Measurements from ENCODE around the gene CCDC33. TPM values are rescaled to one million over a fixed set of nuclear protein-coding genes. Genes with fewer than 3 reads are reported as not detected.

Gene CCDC33
- 1.3 TPM for polyA plus RNA-seq (2013, experiment 1 of 2)
- 1.1 TPM for polyA plus RNA-seq (2013, experiment 2 of 2)

- Histone ChIP-seq H2BK12ac (ENCODE audit: low read length) (no peak within 1 kb of the TSS), H3K18ac (ENCODE audit: low read length) (peak within 1 kb of the TSS; percentile 29), H3K4me1 (ENCODE audit: control insufficient read depth in 2 of 2, insufficient read depth in 1 of 2, low read depth in 1 of 2, low read length in 2 of 2) (peaks cover 13 to 18% of the 10 kb centered on the region in 2 donors), H3K4me2 (ENCODE audit: insufficient read depth, low read length, poor library complexity, severe bottlenecking) (no peak within 1 kb of the TSS), H3K27me3 (ENCODE audit: control insufficient read depth in 3 of 3, insufficient read depth in 3 of 3, low read depth in 1 of 3, low read length in 3 of 3) (no peaks in the 10 kb centered on the region), H4K91ac (ENCODE audit: low read depth, low read length, poor library complexity) (no peak within 1 kb of the TSS), H3K9me3 (replicated peaks in 1 of 2; ENCODE audit: control insufficient read depth in 2 of 2, insufficient read depth in 1 of 2, low read depth in 1 of 2, low read length in 2 of 2) (no peaks in the 10 kb centered on the region), H3K14ac (ENCODE audit: low read length) (no peak within 1 kb of the TSS), H2AK5ac (ENCODE audit: low read depth, low read length) (peak within 1 kb of the TSS; percentile 42), H2AFZ (ENCODE audit: low read length) (no peak within 1 kb of the TSS), H3K79me1 (ENCODE audit: low read depth, low read length) (no peaks in the 10 kb centered on the region), H2BK5ac (ENCODE audit: low read length) (no peak within 1 kb of the TSS), H3K4ac (ENCODE audit: low read length) (no peak within 1 kb of the TSS), H3K23ac (ENCODE audit: low read depth, low read length, poor library complexity) (no peak within 1 kb of the TSS), H2BK120ac (ENCODE audit: low read depth, low read length) (no peak within 1 kb of the TSS), H3K9ac (ENCODE audit: low read depth, low read length, poor library complexity) (no peak within 1 kb of the TSS), H3K4me3 (ENCODE audit: low read length in 2 of 2) (no peak within 1 kb of the TSS), H4K8ac (ENCODE audit: low read depth, low read length) (no peak within 1 kb of the TSS), H2BK15ac (ENCODE audit: low read length) (peak within 1 kb of the TSS; percentile 35), H3K36me3 (replicated peaks in 1 of 2; ENCODE audit: control insufficient read depth in 2 of 2, insufficient read depth in 2 of 2, low read length in 2 of 2) (no peaks in the 10 kb centered on the region), H3K27ac (replicated peaks; ENCODE audit: low read length) (no peak within 1 kb of the TSS)
- no CpG with 5 or more reads among the region's 6 CpGs for WGBS, 2 donors (ENCODE audit: extremely low coverage in 2 of 2, insufficient read length in 2 of 2, insufficient replicate concordance in 1 of 2)
- no peak for DNase-seq (ENCODE audit: low spot score)
These were observed at the start of gene CCDC33 for GRCh38 chr15:74235962-74236361. Gene CCDC33, plus strand, starts transcription at chr15:74236326. Its CDS starts 394 bp downstream, at chr15:74236720.

DNA sequence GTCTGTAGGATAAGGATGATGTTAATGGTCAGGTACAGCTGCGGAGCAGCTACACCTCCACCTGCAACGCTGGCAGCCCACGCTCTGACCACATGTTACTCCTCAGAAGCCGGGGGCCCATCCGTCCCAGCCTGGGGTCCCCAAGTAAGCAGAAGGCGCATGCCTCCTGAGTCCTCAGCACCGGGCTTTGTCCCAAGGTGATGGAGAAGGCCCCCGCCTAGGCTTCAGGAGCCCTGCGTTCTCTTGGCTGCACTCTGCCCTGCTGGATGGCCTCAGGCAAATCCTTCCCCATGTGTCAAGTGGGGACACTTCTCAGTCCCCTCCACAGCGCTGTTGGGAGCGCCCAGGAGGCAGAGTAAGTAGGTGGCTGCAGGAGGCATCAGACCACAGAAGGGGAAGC, 47.9 kb upstream of the CCDC33 start:
- Histone ChIP-seq H3K14ac (ENCODE audit: low read length) (no peak overlapping the region), H3K4me3 (ENCODE audit: low read length in 2 of 2) (no peak overlapping the region)

GRCh38 chr15:74191798-74192197, 44.3 kb upstream of the CCDC33 start:
- no CpG with 5 or more reads among the region's 3 CpGs for WGBS, 2 donors (ENCODE audit: extremely low coverage in 2 of 2, insufficient read length in 2 of 2, insufficient replicate concordance in 1 of 2)
- no peak overlapping the region for H2AK5ac ChIP-seq (ENCODE audit: low read depth, low read length)
- H3K4ac ChIP-seq (ENCODE audit: low read length): no peak overlapping the region
- H3K9me3 ChIP-seq (replicated peaks in 1 of 2; ENCODE audit: control insufficient read depth in 2 of 2, insufficient read depth in 1 of 2, low read depth in 1 of 2, low read length in 2 of 2): no peaks in the 10 kb centered on the region
- no peak overlapping the region for H3K4me3 ChIP-seq (ENCODE audit: low read length in 2 of 2)
- no peak overlapping the region for H3K27ac ChIP-seq (replicated peaks; ENCODE audit: low read length)
- peaks cover 0 to 58% of the 10 kb centered on the region in 2 donors for H3K36me3 ChIP-seq (replicated peaks in 1 of 2; ENCODE audit: control insufficient read depth in 2 of 2, insufficient read depth in 2 of 2, low read length in 2 of 2)
- H3K4me2 ChIP-seq (ENCODE audit: insufficient read depth, low read length, poor library complexity, severe bottlenecking): no peak overlapping the region
- no peak overlapping the region for H3K14ac ChIP-seq (ENCODE audit: low read length)
- H3K23ac ChIP-seq (ENCODE audit: low read depth, low read length, poor library complexity): no peak overlapping the region
- no peaks in the 10 kb centered on the region for H3K27me3 ChIP-seq (ENCODE audit: control insufficient read depth in 3 of 3, insufficient read depth in 3 of 3, low read depth in 1 of 3, low read length in 3 of 3)
- H3K9ac ChIP-seq (ENCODE audit: low read depth, low read length, poor library complexity): no peak overlapping the region
- no peak for DNase-seq (ENCODE audit: low spot score)
- H2BK15ac ChIP-seq (ENCODE audit: low read length): peak overlapping the region; percentile 9
- H3K4me1 ChIP-seq (ENCODE audit: control insufficient read depth in 2 of 2, insufficient read depth in 1 of 2, low read depth in 1 of 2, low read length in 2 of 2): peaks cover 13 to 14% of the 10 kb centered on the region in 2 donors
- H2AFZ ChIP-seq (ENCODE audit: low read length): no peak overlapping the region
- H2BK120ac ChIP-seq (ENCODE audit: low read depth, low read length): no peak overlapping the region
- H2BK12ac ChIP-seq (ENCODE audit: low read length): no peak overlapping the region
- no peak overlapping the region for H4K91ac ChIP-seq (ENCODE audit: low read depth, low read length, poor library complexity)
- no peak overlapping the region for H4K8ac ChIP-seq (ENCODE audit: low read depth, low read length)
- no peaks in the 10 kb centered on the region for H3K79me1 ChIP-seq (ENCODE audit: low read depth, low read length)
- H3K18ac ChIP-seq (ENCODE audit: low read length): peak overlapping the region; percentile 93
- peak overlapping the region; percentile 80 for H2BK5ac ChIP-seq (ENCODE audit: low read length)

More for the DNA sequence above, 47.9 kb upstream of the CCDC33 start:
- H3K27me3 ChIP-seq (ENCODE audit: control insufficient read depth in 3 of 3, insufficient read depth in 3 of 3, low read depth in 1 of 3, low read length in 3 of 3): no peaks in the 10 kb centered on the region
- H2BK15ac ChIP-seq (ENCODE audit: low read length): peak overlapping the region; percentile 45
- peak overlapping the region; percentile 34 for H3K23ac ChIP-seq (ENCODE audit: low read depth, low read length, poor library complexity)
- peak overlapping the region; percentile 55 for H3K18ac ChIP-seq (ENCODE audit: low read length)
- no peaks in the 10 kb centered on the region for H3K79me1 ChIP-seq (ENCODE audit: low read depth, low read length)
- no peak for DNase-seq (ENCODE audit: low spot score)
- H3K9ac ChIP-seq (ENCODE audit: low read depth, low read length, poor library complexity): no peak overlapping the region
- H3K9me3 ChIP-seq (replicated peaks in 1 of 2; ENCODE audit: control insufficient read depth in 2 of 2, insufficient read depth in 1 of 2, low read depth in 1 of 2, low read length in 2 of 2): no peaks in the 10 kb centered on the region
- H2AK5ac ChIP-seq (ENCODE audit: low read depth, low read length): peak overlapping the region; percentile 65
- H3K4ac ChIP-seq (ENCODE audit: low read length): no peak overlapping the region
- WGBS, 2 donors (ENCODE audit: extremely low coverage in 2 of 2, insufficient read length in 2 of 2, insufficient replicate concordance in 1 of 2): no CpG with 5 or more reads among the region's 11 CpGs
- no peak overlapping the region for H3K27ac ChIP-seq (replicated peaks; ENCODE audit: low read length)
- no peak overlapping the region for H4K91ac ChIP-seq (ENCODE audit: low read depth, low read length, poor library complexity)
- H3K4me2 ChIP-seq (ENCODE audit: insufficient read depth, low read length, poor library complexity, severe bottlenecking): no peak overlapping the region
- no peak overlapping the region for H2AFZ ChIP-seq (ENCODE audit: low read length)
- H2BK5ac ChIP-seq (ENCODE audit: low read length): no peak overlapping the region
- peaks cover 0 to 31% of the 10 kb centered on the region in 2 donors for H3K36me3 ChIP-seq (replicated peaks in 1 of 2; ENCODE audit: control insufficient read depth in 2 of 2, insufficient read depth in 2 of 2, low read length in 2 of 2)
- H2BK120ac ChIP-seq (ENCODE audit: low read depth, low read length): no peak overlapping the region
- peaks cover 13 to 15% of the 10 kb centered on the region in 2 donors for H3K4me1 ChIP-seq (ENCODE audit: control insufficient read depth in 2 of 2, insufficient read depth in 1 of 2, low read depth in 1 of 2, low read length in 2 of 2)
- H2BK12ac ChIP-seq (ENCODE audit: low read length): no peak overlapping the region
- no peak overlapping the region for H4K8ac ChIP-seq (ENCODE audit: low read depth, low read length)

DNA sequence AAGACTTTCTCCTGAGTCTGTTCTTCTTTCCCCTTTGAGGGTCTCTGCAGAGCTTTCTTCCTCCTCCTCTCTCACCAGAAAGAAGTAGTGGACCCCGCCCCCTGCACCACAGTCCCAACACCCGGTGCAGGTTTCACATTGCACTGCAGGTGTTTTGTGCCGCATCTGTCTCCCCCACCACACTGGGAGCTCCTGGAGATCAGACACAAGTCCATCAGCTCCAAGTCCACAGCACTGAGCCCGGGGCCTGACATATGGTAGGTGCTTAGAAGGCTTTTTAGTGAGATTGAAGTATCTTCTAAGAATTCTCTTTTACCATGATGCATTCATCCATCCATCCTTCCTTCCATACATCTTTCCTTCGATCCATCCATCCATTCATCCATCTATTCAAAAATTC, 43.4 kb upstream of the CCDC33 start:
- H3K79me1 ChIP-seq (ENCODE audit: low read depth, low read length): no peaks in the 10 kb centered on the region
- H2BK15ac ChIP-seq (ENCODE audit: low read length): peak overlapping the region; percentile 9
- H3K4me2 ChIP-seq (ENCODE audit: insufficient read depth, low read length, poor library complexity, severe bottlenecking): no peak overlapping the region
- H3K4me1 ChIP-seq (ENCODE audit: control insufficient read depth in 2 of 2, insufficient read depth in 1 of 2, low read depth in 1 of 2, low read length in 2 of 2): peaks cover 13% of the 10 kb centered on the region in 2 donors
- peak overlapping the region; percentile 88 for H2AK5ac ChIP-seq (ENCODE audit: low read depth, low read length)
- no peak overlapping the region for H3K14ac ChIP-seq (ENCODE audit: low read length)
- H3K27ac ChIP-seq (replicated peaks; ENCODE audit: low read length): no peak overlapping the region
- peaks cover 0 to 64% of the 10 kb centered on the region in 2 donors for H3K36me3 ChIP-seq (replicated peaks in 1 of 2; ENCODE audit: control insufficient read depth in 2 of 2, insufficient read depth in 2 of 2, low read length in 2 of 2)
- no peak overlapping the region for H2AFZ ChIP-seq (ENCODE audit: low read length)
- no peak overlapping the region for H3K9ac ChIP-seq (ENCODE audit: low read depth, low read length, poor library complexity)
- no peaks in the 10 kb centered on the region for H3K9me3 ChIP-seq (replicated peaks in 1 of 2; ENCODE audit: control insufficient read depth in 2 of 2, insufficient read depth in 1 of 2, low read depth in 1 of 2, low read length in 2 of 2)
- H3K4me3 ChIP-seq (ENCODE audit: low read length in 2 of 2): no peak overlapping the region
- no peak for DNase-seq (ENCODE audit: low spot score)
- no peak overlapping the region for H4K8ac ChIP-seq (ENCODE audit: low read depth, low read length)
- H2BK12ac ChIP-seq (ENCODE audit: low read length): no peak overlapping the region
- H3K23ac ChIP-seq (ENCODE audit: low read depth, low read length, poor library complexity): no peak overlapping the region
- no peak overlapping the region for H2BK120ac ChIP-seq (ENCODE audit: low read depth, low read length)
- H3K4ac ChIP-seq (ENCODE audit: low read length): no peak overlapping the region
- H3K18ac ChIP-seq (ENCODE audit: low read length): no peak overlapping the region
- H3K27me3 ChIP-seq (ENCODE audit: control insufficient read depth in 3 of 3, insufficient read depth in 3 of 3, low read depth in 1 of 3, low read length in 3 of 3): no peaks in the 10 kb centered on the region
- 100% methylated on average over 1 of the region's 5 CpGs for WGBS, 2 donors (ENCODE audit: extremely low coverage in 2 of 2, insufficient read length in 2 of 2, insufficient replicate concordance in 1 of 2)
- H2BK5ac ChIP-seq (ENCODE audit: low read length): peak overlapping the region; percentile 79
- no peak overlapping the region for H4K91ac ChIP-seq (ENCODE audit: low read depth, low read length, poor library complexity)
